Adrenal gland (tissue), 12 donors: Measurements from ENCODE around the gene ZWILCH. TPM values are rescaled to one million over a fixed set of nuclear protein-coding genes. Genes with fewer than 3 reads are reported as not detected.
A peak's percentile ranks its signal among the peaks of the same experiment; 100 is the strongest.

Experiments used
- DNase-seq, 7 donors: peaks; one replicate each; pipeline ENCODE4 v3.0.0-alpha.2; 2019 to 2020
- H3K27ac ChIP-seq, 5 donors: fragments of 200-600 bp; sonication (generic) in 4 of 5; 1 replicate in 3 of 5; 2 replicates in 2 of 5; pipeline versions ENCODE4 v1.5.1 to v1.8.0; 2016 to 2020; ENCODE audit warnings: mild to moderate bottlenecking in 1 of 5
- H3K27me3 ChIP-seq: fragments of 200-600 bp; 2 replicates; pipeline ENCODE4 v1.8.0; 2021
- H3K36me3 ChIP-seq, 2 donors: fragments of 200-600 bp; replicated peaks in 1 of 2; 1 replicate in 1 of 2; 2 replicates in 1 of 2; pipeline versions ENCODE4 v1.5.1 to v1.8.0; 2018 to 2022
- H3K4me1 ChIP-seq, 2 donors: fragments of 200-600 bp; replicated peaks in 1 of 2; 1 replicate in 1 of 2; 2 replicates in 1 of 2; pipeline versions ENCODE4 v1.5.1 to v1.8.0; 2018 to 2021
- H3K4me3 ChIP-seq, 4 donors: fragments of 200-600 bp; sonication (generic) in 3 of 4; one replicate each; pipeline ENCODE4 v1.5.1; 2016 to 2018
- H3K9me3 ChIP-seq, 3 donors: fragments of 200-600 bp; sonication (generic) in 1 of 3; replicated peaks in 1 of 3; 1 replicate in 2 of 3; 2 replicates in 1 of 3; pipeline versions ENCODE4 v1.5.1 to v1.8.0; 2016 to 2021
- POLR2A ChIP-seq, 2 donors: fragments of 450-650 bp; IDR thresholded peaks; one replicate each; pipeline ENCODE4 v1.6.1; 2017; ENCODE audit warnings: antibody characterized with exemption in 2 of 2, mild to moderate bottlenecking in 2 of 2, moderate library complexity in 1 of 2
- WGBS, 4 donors: extraction: QIAGEN DNeasy Blood & Tissue Kit in 2 of 4; methylation state at CpG; one replicate each; pipeline versions ENCODE4 v1.1.5 to v1.1.7; 2013 to 2017; 5-methylcytosine and 5-hydroxymethylcytosine counted together
- intact Hi-C, 2 donors: fragments of 100-400 bp; cut with DNase I; formaldehyde crosslinking; loops; one replicate each; pipeline versions ENCODE4 v1.14.1 to v1.15.0; 2022 to 2023
- polyA plus RNA-seq, 3 donors: library from polyadenylated mRNA; stranded (reverse); fragments of 200-250 nt in 2 of 3; fragments of 350-450 nt in 1 of 3; fragmentation: Illumina TruSeq in 1 of 3; extraction: RNeasy Lipid Tissue Mini Kit (QIAGEN cat#74804) in 1 of 3; gene quantifications; one replicate each; pipeline ENCODE4 v1.2.3, GENCODE V29; 2013 to 2014
- total RNA-seq, 9 donors: library from RNA; depleted of rRNA in 4 of 9; stranded (reverse); fragments of >200 nt in 4 of 9; fragments of 120-200 nt in 1 of 9; fragmentation: NEBNext Ultra II Directional in 1 of 9; extraction: Animal tissue kit (Norgen Biotek cat#: 25700) in 1 of 9; gene quantifications; one replicate each; pipeline versions ENCODE4 v1.1.0 to v1.2.4, GENCODE V29; 2013 to 2023
- TF ChIP-seq, protein P1 (sequence below), 6 experiments: fragments of 450-650 bp in 4 of 6; fragments of 200-600 bp in 2 of 6; sonication (generic) in 1 of 6; IDR thresholded peaks; 1 replicate in 5 of 6; 2 replicates in 1 of 6; pipeline versions ENCODE4 v1.5.1 to v1.8.0; 2016 to 2021; ENCODE audit warnings: antibody characterized with exemption in 6 of 6, mild to moderate bottlenecking in 2 of 6, moderate library complexity in 1 of 6
- donor health status: healthy with polysubstance abuse.
- donor health status: Bipolar disorder and iron deficiency.
- donor health status: DM: yes; HTN: yes; CAD: no.
- donor health status: DM: no; HTN: no; CAD: no.
- donor health status: DM: no; HTN: no; CAD: no.
- donor health status: DM: yes; HTN: yes; CAD: no.

ZWILCH gene
- total and polyA plus RNA-seq, 12 donors: 1.1 to 11.4 (median 3.8) TPM

DNA sequence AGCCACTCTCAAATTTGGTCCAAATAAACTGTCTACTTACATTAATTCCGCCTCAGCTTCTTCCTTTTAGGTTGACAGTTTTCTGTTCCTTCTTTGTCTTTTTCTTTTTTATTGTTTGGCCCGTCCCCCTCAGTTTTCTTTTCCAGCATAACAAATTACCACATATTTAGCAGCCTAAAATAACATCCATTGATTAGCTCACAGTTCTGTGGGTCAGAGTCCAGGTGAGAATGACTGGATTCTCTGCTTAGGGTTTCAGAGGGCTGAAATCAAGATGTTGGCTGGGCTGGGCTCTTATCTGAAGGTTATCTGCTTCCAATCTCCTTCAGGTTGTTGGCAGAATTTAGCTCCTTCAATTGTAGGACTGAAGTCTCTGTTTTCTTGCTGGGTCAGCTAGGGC, 85.3 kb downstream of the ZWILCH start:
- intact Hi-C loops: no loop called here
- H3K9me3 ChIP-seq: no peaks in the 10 kb centered on the region
- H3K27ac ChIP-seq: no peak overlapping the region
- H3K36me3 ChIP-seq: no peaks in the 10 kb centered on the region
- no peak for DNase-seq
- TF ChIP-seq, protein P1, sequence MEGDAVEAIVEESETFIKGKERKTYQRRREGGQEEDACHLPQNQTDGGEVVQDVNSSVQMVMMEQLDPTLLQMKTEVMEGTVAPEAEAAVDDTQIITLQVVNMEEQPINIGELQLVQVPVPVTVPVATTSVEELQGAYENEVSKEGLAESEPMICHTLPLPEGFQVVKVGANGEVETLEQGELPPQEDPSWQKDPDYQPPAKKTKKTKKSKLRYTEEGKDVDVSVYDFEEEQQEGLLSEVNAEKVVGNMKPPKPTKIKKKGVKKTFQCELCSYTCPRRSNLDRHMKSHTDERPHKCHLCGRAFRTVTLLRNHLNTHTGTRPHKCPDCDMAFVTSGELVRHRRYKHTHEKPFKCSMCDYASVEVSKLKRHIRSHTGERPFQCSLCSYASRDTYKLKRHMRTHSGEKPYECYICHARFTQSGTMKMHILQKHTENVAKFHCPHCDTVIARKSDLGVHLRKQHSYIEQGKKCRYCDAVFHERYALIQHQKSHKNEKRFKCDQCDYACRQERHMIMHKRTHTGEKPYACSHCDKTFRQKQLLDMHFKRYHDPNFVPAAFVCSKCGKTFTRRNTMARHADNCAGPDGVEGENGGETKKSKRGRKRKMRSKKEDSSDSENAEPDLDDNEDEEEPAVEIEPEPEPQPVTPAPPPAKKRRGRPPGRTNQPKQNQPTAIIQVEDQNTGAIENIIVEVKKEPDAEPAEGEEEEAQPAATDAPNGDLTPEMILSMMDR (IDR thresholded peaks at IDR 0.05): no peak
- TF ChIP-seq POLR2A (IDR thresholded peaks at IDR 0.05): no peak
- H3K27me3 ChIP-seq: peaks cover 5% of the 10 kb centered on the region
- WGBS, 4 donors: 80 to 88% (median 82%) methylated on average over 2 of the region's 2 CpGs
- no peak overlapping the region for H3K4me3 ChIP-seq
- H3K4me1 ChIP-seq: no peaks in the 10 kb centered on the region

DNA sequence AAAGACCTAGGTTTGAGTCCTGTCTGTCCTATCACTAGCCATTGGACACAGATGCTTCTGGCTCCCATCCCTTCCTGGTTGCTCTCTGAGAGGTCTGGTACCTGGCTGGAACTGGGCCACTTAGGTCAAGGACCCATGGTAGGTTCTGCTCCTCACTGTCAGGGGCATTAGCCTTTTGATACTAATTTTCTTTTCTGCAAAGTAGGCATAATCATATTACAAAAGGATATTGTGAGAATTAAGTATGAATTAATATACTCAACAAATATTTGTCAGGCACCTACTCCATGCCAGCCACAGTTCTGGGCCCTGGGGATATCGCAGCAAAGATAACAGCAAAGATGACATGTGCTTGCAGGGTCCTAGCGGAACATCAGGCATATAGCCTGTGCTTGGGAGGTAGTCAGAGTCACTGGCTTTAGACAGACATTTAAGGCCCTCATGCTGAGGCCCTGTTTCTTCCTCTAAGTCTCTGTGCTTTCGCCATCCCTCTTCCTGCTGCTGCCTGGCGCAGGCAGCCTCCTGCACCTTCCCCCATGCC, 86.3 kb downstream of the ZWILCH start:
- no peak overlapping the region for H3K27ac ChIP-seq
- no peaks in the 10 kb centered on the region for H3K36me3 ChIP-seq
- WGBS, 4 donors: 77 to 86% (median 86%) methylated on average over 3 to 4 of the region's 4 CpGs
- intact Hi-C loops: no loop called here
- H3K4me3 ChIP-seq: no peak overlapping the region
- H3K9me3 ChIP-seq: no peaks in the 10 kb centered on the region
- DNase-seq: no peak
- TF ChIP-seq, protein P1 (IDR thresholded peaks at IDR 0.05): no peak
- no peak for TF ChIP-seq POLR2A (IDR thresholded peaks at IDR 0.05)
- H3K4me1 ChIP-seq: no peaks in the 10 kb centered on the region
- peaks cover 2% of the 10 kb centered on the region for H3K27me3 ChIP-seq

DNA sequence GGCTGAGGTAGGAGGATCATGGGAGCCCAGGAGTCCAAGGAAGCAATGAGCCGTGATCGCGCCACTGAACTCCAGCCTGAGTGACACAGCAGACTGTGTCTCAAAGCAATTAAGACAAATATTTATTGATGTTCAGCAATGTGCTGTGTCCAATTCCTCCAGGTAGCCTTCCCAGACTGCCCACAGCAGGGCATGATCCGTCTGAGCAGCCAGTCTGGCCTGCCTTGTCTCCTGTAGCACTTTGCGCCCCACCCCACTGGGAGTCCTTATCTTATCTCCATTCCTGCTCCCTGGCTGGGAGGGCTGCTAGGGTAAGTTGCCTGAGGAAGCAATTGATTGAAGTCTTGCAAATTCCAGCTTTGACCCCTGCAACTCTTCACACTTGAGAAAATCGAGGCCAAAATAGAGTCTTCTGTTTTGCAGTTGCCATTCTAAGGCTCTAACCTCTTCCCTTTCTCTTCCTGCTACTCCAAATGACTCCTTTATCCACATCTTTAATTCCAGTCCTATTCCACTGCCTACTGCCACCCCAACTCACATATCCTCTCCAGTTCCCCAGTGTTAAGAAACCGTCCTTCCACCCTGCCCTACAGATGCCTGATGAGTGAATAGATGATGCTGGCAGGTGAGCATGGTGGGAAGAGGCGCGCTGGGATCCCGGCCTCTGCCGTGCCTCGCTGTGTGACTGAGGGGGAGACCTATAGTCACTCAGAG, 87.5 kb downstream of the ZWILCH start:
- intact Hi-C loops: no loop called here
- Histone ChIP-seq H3K27ac (no peak overlapping the region), H3K27me3 (no peaks in the 10 kb centered on the region), H3K4me3 (no peak overlapping the region), H3K36me3 (no peaks in the 10 kb centered on the region), H3K4me1 (no peaks in the 10 kb centered on the region), H3K9me3 (no peaks in the 10 kb centered on the region)
- WGBS, 4 donors: 83 to 90% (median 87%) methylated on average over 12 of the region's 12 CpGs
- TF ChIP-seq, protein P1 (IDR thresholded peaks at IDR 0.05): no peak
- no peak for TF ChIP-seq POLR2A (IDR thresholded peaks at IDR 0.05)
- no peak for DNase-seq

DNA sequence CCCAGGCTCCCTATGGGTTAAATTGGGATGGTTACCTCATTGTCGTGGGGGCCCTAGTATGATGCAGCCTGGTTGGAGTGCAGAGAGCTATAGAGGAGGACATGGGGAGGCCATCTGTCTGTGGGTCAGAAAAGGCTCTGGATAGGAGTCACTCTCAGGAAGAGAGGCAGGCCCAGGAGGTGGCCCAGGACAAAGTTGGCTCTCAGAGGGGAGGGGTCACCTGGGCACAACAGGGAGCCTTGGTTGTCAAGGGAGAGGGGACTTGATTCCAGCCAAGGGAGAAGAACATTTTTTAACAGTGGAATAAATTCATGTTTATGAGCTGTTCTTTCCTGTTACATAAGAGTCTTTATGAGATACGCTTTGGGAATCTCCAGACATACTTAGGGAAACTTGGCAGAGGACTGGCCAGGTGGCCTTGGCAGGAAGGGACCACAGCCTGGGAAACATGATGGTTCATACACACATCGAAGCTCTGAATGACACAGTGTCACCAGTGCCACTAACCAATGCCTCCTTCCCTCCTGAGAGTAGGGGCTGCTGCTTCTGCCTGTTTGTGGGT, 88.2 kb downstream of the ZWILCH start:
- Histone ChIP-seq H3K27me3 (no peaks in the 10 kb centered on the region), H3K36me3 (no peaks in the 10 kb centered on the region), H3K27ac (no peak overlapping the region), H3K9me3 (no peaks in the 10 kb centered on the region), H3K4me3 (no peak overlapping the region), H3K4me1 (no peaks in the 10 kb centered on the region)
- intact Hi-C loops: no loop called here
- no peak for TF ChIP-seq POLR2A (IDR thresholded peaks at IDR 0.05)
- TF ChIP-seq, protein P1 (IDR thresholded peaks at IDR 0.05): no peak
- DNase-seq: peak in 6 of 7 donors; percentile 13 to 62 (median 36)
- 45 to 62% (median 51%) methylated on average over 2 to 3 of the region's 3 CpGs for WGBS, 4 donors
